PFSK-1 (cell line): ENCODE data around the gene VSIG10L.

Experiments used
- POLR2AphosphoS5 ChIP-seq: IDR thresholded peaks from 2 replicates; pipeline ENCODE4 v1.6.1; 2012; ENCODE audit warnings: low read depth, mild to moderate bottlenecking, control low read depth, low read length, moderate library complexity
- TAF1 ChIP-seq: IDR thresholded peaks from 2 replicates; pipeline ENCODE4 v1.6.1; 2012; ENCODE audit warnings: low read length, control low read depth, borderline replicate concordance; ENCODE audit not compliant: insufficient read depth
- TF ChIP-seq, protein P1 (sequence below), 2 experiments: IDR thresholded peaks; 2 replicates each; pipeline versions ENCODE4 v1.6.1 to v1.8.0; 2011 to 2012; ENCODE audit warnings: low read depth in 2 of 2, low read length in 2 of 2, control low read depth in 1 of 2, inconsistent platforms in 1 of 2, mild to moderate bottlenecking in 1 of 2, moderate library complexity in 1 of 2; ENCODE audit not compliant: insufficient read depth in 1 of 2

DNA sequence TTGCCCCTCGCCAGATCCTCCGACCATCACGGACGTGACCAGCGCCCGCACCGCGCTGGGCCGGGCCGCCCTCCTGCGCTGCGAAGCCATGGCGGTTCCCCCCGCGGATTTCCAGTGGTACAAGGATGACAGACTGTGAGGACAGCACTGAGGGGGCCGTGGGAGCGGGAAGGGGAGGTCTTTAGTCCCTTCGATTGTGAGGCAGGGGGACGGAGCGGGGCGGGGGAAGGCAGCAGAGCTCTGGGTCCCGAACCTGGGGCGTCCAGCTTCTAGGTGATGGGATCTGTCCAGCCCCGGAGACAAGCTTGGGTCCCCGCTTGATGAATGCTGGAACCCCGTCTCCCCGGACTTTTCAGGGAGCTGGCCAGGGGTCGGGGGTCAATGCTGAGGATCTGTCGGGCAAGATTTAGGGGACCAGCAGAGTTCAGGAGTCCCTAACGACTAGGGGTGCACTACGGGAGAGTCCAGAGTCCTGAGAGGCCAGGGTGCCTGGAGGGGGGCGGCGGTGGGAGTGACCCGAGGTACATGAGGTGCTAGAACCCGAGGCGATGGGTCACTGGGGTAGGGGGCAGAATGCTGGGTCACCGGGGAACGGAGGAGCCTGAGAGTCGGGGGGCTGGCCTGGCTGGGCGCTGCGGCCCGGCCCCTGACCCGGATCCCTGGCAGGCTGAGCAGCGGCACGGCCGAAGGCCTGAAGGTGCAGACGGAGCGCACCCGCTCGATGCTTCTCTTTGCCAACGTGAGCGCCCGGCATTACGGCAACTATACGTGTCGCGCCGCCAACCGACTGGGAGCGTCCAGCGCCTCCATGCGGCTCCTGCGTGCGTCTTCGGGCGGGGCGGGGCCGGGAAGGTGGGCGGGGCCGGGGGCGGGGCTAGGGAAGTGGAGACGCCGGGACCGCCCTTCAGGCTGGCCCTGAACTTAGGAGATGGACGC is 14.6 kb downstream of the VSIG10L start:
- TF ChIP-seq POLR2AphosphoS5 (no peak), TAF1 (no peak)
- TF ChIP-seq, protein P1, sequence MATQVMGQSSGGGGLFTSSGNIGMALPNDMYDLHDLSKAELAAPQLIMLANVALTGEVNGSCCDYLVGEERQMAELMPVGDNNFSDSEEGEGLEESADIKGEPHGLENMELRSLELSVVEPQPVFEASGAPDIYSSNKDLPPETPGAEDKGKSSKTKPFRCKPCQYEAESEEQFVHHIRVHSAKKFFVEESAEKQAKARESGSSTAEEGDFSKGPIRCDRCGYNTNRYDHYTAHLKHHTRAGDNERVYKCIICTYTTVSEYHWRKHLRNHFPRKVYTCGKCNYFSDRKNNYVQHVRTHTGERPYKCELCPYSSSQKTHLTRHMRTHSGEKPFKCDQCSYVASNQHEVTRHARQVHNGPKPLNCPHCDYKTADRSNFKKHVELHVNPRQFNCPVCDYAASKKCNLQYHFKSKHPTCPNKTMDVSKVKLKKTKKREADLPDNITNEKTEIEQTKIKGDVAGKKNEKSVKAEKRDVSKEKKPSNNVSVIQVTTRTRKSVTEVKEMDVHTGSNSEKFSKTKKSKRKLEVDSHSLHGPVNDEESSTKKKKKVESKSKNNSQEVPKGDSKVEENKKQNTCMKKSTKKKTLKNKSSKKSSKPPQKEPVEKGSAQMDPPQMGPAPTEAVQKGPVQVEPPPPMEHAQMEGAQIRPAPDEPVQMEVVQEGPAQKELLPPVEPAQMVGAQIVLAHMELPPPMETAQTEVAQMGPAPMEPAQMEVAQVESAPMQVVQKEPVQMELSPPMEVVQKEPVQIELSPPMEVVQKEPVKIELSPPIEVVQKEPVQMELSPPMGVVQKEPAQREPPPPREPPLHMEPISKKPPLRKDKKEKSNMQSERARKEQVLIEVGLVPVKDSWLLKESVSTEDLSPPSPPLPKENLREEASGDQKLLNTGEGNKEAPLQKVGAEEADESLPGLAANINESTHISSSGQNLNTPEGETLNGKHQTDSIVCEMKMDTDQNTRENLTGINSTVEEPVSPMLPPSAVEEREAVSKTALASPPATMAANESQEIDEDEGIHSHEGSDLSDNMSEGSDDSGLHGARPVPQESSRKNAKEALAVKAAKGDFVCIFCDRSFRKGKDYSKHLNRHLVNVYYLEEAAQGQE (IDR thresholded peaks at IDR 0.05; ENCODE audit: insufficient read depth in 1 of 2, low read depth in 2 of 2, low read length in 2 of 2), result no peak
